ENCODE measurements around the gene HERC2. TPM values are rescaled to one million over a fixed set of nuclear protein-coding genes. Genes with fewer than 3 reads are reported as not detected.

The HERC2 gene
- total and polyA plus RNA-seq, 9 of the 15 experiments (the other 6 are each of a cell fraction or from before 2014, with no cell fraction given), result 10.6 to 84.0 (median 42.6) TPM

- Histone ChIP-seq H3K9me1 (ENCODE audit: control insufficient read depth, insufficient read depth, low read length) (no peaks in the 10 kb centered on the region), H3K4me1 (replicated peaks in 1 of 2; ENCODE audit: control insufficient read depth in 2 of 2, insufficient read depth in 2 of 2, low read length in 2 of 2) (peaks cover 0 to 10% of the 10 kb centered on the region in 2 experiments; a peak in 1 of 5 replicates), H3K79me2 (ENCODE audit: control insufficient read depth, insufficient read depth, low read length) (no peaks in the 10 kb centered on the region), H2AFZ (ENCODE audit: low read depth, low read length) (no peak overlapping the region), H3K9me3 (replicated peaks; ENCODE audit: control insufficient read depth, insufficient read depth, low read depth, low read length) (no peaks in the 10 kb centered on the region), H3K9ac (ENCODE audit: insufficient read depth in 1 of 2, low read depth in 2 of 2, low read length in 2 of 2) (no peak overlapping the region; a peak in 1 of 4 replicates), H3K4me3 (no peak overlapping the region), H3K27ac (ENCODE audit: extremely low read depth, low read depth, low read length) (no peak overlapping the region), H3K4me2 (ENCODE audit: insufficient read depth, low read length) (no peak overlapping the region), H3K27me3 (ENCODE audit: control insufficient read depth in 2 of 2, insufficient read depth in 2 of 2, low read length in 2 of 2) (no peaks in the 10 kb centered on the region), H4K20me1 (replicated peaks; ENCODE audit: control insufficient read depth, insufficient read depth, low read length) (no peaks in the 10 kb centered on the region; the same call in 1 of the 2 replicates), H3K36me3 (ENCODE audit: control insufficient read depth, insufficient read depth, low read length) (peaks cover 61% of the 10 kb centered on the region; the same call in 2 of the 3 replicates)
- in situ Hi-C loops (cut with MboI), result no loop called here
- no peak for TF ChIP-seq HES1 (IDR thresholded peaks at IDR 0.05; ENCODE audit: low read depth)
- no peak for TF ChIP-seq KLF13 (tag; IDR thresholded peaks at IDR 0.05; ENCODE audit: borderline replicate concordance, low read depth)
- TF ChIP-seq GTF2E2 (tag; IDR thresholded peaks at IDR 0.05), result no peak
- TF ChIP-seq SMARCA5 (IDR thresholded peaks at IDR 0.05), result no peak
- no peak for TF ChIP-seq ATF1 (CRISPR knock-in tag; IDR thresholded peaks at IDR 0.05)
- no peak for TF ChIP-seq ATF1 (tag; IDR thresholded peaks at IDR 0.05)
- no peak for TF ChIP-seq ZBTB9 (CRISPR knock-in tag; IDR thresholded peaks at IDR 0.05)
- TF ChIP-seq NCOA6 (IDR thresholded peaks at IDR 0.05), result no peak
- TF ChIP-seq HBP1 (CRISPR knock-in tag; IDR thresholded peaks at IDR 0.05), result no peak
- no peak for TF ChIP-seq VEZF1 (CRISPR knock-in tag; IDR thresholded peaks at IDR 0.05)
- TF ChIP-seq FOXM1 (IDR thresholded peaks at IDR 0.05; ENCODE audit: low read depth), result no peak
- no peak for TF ChIP-seq FOXM1 (CRISPR knock-in tag; IDR thresholded peaks at IDR 0.05; ENCODE audit: low read depth)
- TF ChIP-seq FOXP4 (CRISPR knock-in tag; IDR thresholded peaks at IDR 0.05; ENCODE audit: borderline replicate concordance), result no peak
- ChIA-PET CTCF (ENCODE audit: low intra/inter-chr PET ratio) (no interaction called here), POLR2A (interaction anchor here (0.7 kb wide), 1 partner anchor 14 kb away, joined by 3 read pairs; no protein-coding TSS in a partner anchor)
- intact Hi-C loops (cut with micrococcal nuclease), result no loop called here
- DNase-seq (ENCODE audit: extremely low read depth in 1 of 4, low spot score in 3 of 4) (no peak), FAIRE-seq (no peak), ATAC-seq (no peak)
- 92% methylated on average over 19 of the region's 20 CpGs for WGBS (ENCODE audit: insufficient coverage, low coverage, missing lambda C conversion rate)
- no TSS peak for BruUV-seq (replicated peaks)
These were observed 209.7 kb downstream of the HERC2 start for GRCh38 chr15:28112101-28112760.
